Breast epithelium (tissue), 4 donors: Measurements from ENCODE around the gene RAP1GAP2. TPM values are rescaled to one million over a fixed set of nuclear protein-coding genes. Genes with fewer than 3 reads are reported as not detected.
"Not testable (repeated sequence)": the region's sequence is repeated elsewhere in the genome, so short reads cannot be mapped to it uniquely, and the experiment has no call there.

Source experiments
- DNase-seq, 2 donors: peaks; one replicate each; pipeline ENCODE4 v3.0.0-alpha.2; 2019; ENCODE audit warnings: low spot score in 2 of 2
- H3K27ac ChIP-seq, 2 donors: fragments of 200-600 bp; sonication (generic) in 1 of 2; one replicate each; pipeline ENCODE4 v1.5.1; 2016 to 2019; ENCODE audit warnings: mild to moderate bottlenecking in 1 of 2
- H3K27me3 ChIP-seq, 2 donors: fragments of 200-600 bp; sonication (generic) in 1 of 2; one replicate each; pipeline versions ENCODE4 v1.5.1 to v1.6.0; 2017 to 2019; ENCODE audit warnings: control low read depth in 1 of 2, mild to moderate bottlenecking in 1 of 2
- H3K36me3 ChIP-seq: fragments of 200-600 bp; one replicate; pipeline ENCODE4 v1.5.1; 2019
- H3K4me1 ChIP-seq, 2 donors: fragments of 200-600 bp; sonication (generic); one replicate each; pipeline ENCODE4 v1.5.1; 2016 to 2019; ENCODE audit warnings: control low read depth in 1 of 2
- H3K4me3 ChIP-seq, 3 donors: fragments of 200-600 bp; sonication (generic); 1 replicate in 2 of 3; 2 replicates in 1 of 3; pipeline ENCODE4 v1.5.1; 2016 to 2019; ENCODE audit warnings: mild to moderate bottlenecking in 3 of 3, moderate library complexity in 2 of 3
- H3K9me3 ChIP-seq, 2 donors: fragments of 200-600 bp; sonication (generic) in 1 of 2; one replicate each; pipeline ENCODE4 v1.5.1; 2016 to 2019; ENCODE audit warnings: control low read depth in 1 of 2
- CTCF ChIP-seq, 3 donors: fragments of 450-650 bp; IDR thresholded peaks; one replicate each; pipeline ENCODE4 v1.5.1; 2016 to 2017; ENCODE audit warnings: antibody characterized with exemption in 3 of 3, mild to moderate bottlenecking in 3 of 3, moderate library complexity in 3 of 3
- POLR2A ChIP-seq: fragments of 450-650 bp; IDR thresholded peaks from one replicate; pipeline ENCODE4 v1.6.1; 2016; ENCODE audit warnings: antibody characterized with exemption, mild to moderate bottlenecking, moderate library complexity
- POLR2AphosphoS5 ChIP-seq, 3 donors: sonication (generic); formaldehyde crosslinking; IDR thresholded peaks; one replicate each; pipeline ENCODE4 v1.6.1; 2017; ENCODE audit warnings: antibody characterized with exemption in 3 of 3
- intact Hi-C: fragments of 100-400 bp; cut with DNase I; formaldehyde crosslinking; loops from one replicate; pipeline ENCODE4 v1.15.1; 2023; ENCODE audit warnings: low total_unique reads
- total RNA-seq, 3 donors: library from RNA; depleted of rRNA; stranded (reverse); fragments of >200 nt; gene quantifications; one replicate each; pipeline ENCODE4 v1.1.0, GENCODE V29; 2016

RAP1GAP2 gene
- total RNA-seq, 3 donors from 2014 or later: 5.3 to 23.4 (median 10.8) TPM

- Histone ChIP-seq H3K27ac (no peak overlapping the region), H3K27me3 (no peaks in the 10 kb centered on the region), H3K9me3 (no peaks in the 10 kb centered on the region), H3K36me3 (no peaks in the 10 kb centered on the region), H3K4me3 (no peak overlapping the region), H3K4me1 (no peaks in the 10 kb centered on the region)
- intact Hi-C loops: no loop called here
- no peak for TF ChIP-seq POLR2AphosphoS5 (IDR thresholded peaks at IDR 0.05)
- no peak for DNase-seq
These were observed 93.0 kb downstream of the RAP1GAP2 start for GRCh38 chr17:2889256-2889655.

GRCh38 chr17:2890778-2891177 is 94.5 kb downstream of the RAP1GAP2 start:
- intact Hi-C loops, H3K36me3 ChIP-seq, H3K27ac ChIP-seq, H3K4me3 ChIP-seq, H3K27me3 ChIP-seq, DNase-seq, H3K4me1 ChIP-seq, H3K9me3 ChIP-seq: not testable (repeated sequence)

- Histone ChIP-seq H3K36me3 (no peaks in the 10 kb centered on the region), H3K9me3 (no peaks in the 10 kb centered on the region), H3K4me3 (no peak overlapping the region), H3K4me1 (no peaks in the 10 kb centered on the region), H3K27ac (no peak overlapping the region), H3K27me3 (no peaks in the 10 kb centered on the region)
- intact Hi-C loops: no loop called here
- peak in 1 of 2 donors; percentile 19 for DNase-seq
- TF ChIP-seq CTCF (IDR thresholded peaks at IDR 0.05): no peak
- TF ChIP-seq POLR2A: no peak
- TF ChIP-seq POLR2AphosphoS5 (IDR thresholded peaks at IDR 0.05): no peak
These were observed 96.2 kb downstream of the RAP1GAP2 start for GRCh38 chr17:2892305-2892971.

GRCh38 chr17:2893422-2893914 is 97.2 kb downstream of the RAP1GAP2 start:
- H3K4me3 ChIP-seq: no peak overlapping the region
- no peaks in the 10 kb centered on the region for H3K4me1 ChIP-seq
- intact Hi-C loops: no loop called here
- H3K36me3 ChIP-seq: no peaks in the 10 kb centered on the region
- no peaks in the 10 kb centered on the region for H3K9me3 ChIP-seq
- no peaks in the 10 kb centered on the region for H3K27me3 ChIP-seq
- H3K27ac ChIP-seq: no peak overlapping the region
- no peak for DNase-seq
- no peak for TF ChIP-seq POLR2A
- TF ChIP-seq CTCF (IDR thresholded peaks at IDR 0.05): no peak
- TF ChIP-seq POLR2AphosphoS5 (IDR thresholded peaks at IDR 0.05): no peak

- H3K36me3 ChIP-seq: no peaks in the 10 kb centered on the region
- no peak overlapping the region for H3K27ac ChIP-seq
- H3K4me1 ChIP-seq: no peaks in the 10 kb centered on the region
- H3K9me3 ChIP-seq: no peaks in the 10 kb centered on the region
- intact Hi-C loops: no loop called here
- TF ChIP-seq POLR2A (no peak), POLR2AphosphoS5 (IDR thresholded peaks at IDR 0.05) (no peak), CTCF (IDR thresholded peaks at IDR 0.05) (no peak)
- H3K27me3 ChIP-seq: no peaks in the 10 kb centered on the region
- no peak for DNase-seq
- no peak overlapping the region for H3K4me3 ChIP-seq
These were observed 98.5 kb downstream of the RAP1GAP2 start for GRCh38 chr17:2894782-2895181.

- H3K9me3 ChIP-seq: no peaks in the 10 kb centered on the region
- no peak overlapping the region for H3K27ac ChIP-seq
- intact Hi-C loops: no loop called here
- no peak overlapping the region for H3K4me3 ChIP-seq
- H3K36me3 ChIP-seq: no peaks in the 10 kb centered on the region
- DNase-seq: no peak
- H3K4me1 ChIP-seq: no peaks in the 10 kb centered on the region
- TF ChIP-seq CTCF (IDR thresholded peaks at IDR 0.05) (no peak), POLR2AphosphoS5 (IDR thresholded peaks at IDR 0.05) (no peak), POLR2A (no peak)
- H3K27me3 ChIP-seq: no peaks in the 10 kb centered on the region
These were observed 101.4 kb downstream of the RAP1GAP2 start for GRCh38 chr17:2897605-2898004.
